HL-60 (cell line): ENCODE results near the gene TCFL5.

Source experiments
- DNase-seq, 2 experiments: peaks; one replicate each; pipeline ENCODE4 v3.0.0-alpha.2; 2010 to 2020; ENCODE audit warnings: low read depth in 1 of 2, low spot score in 1 of 2
- H3K27ac ChIP-seq: fragments of 250-450 bp; sonication (Bioruptor Pico); replicated peaks from 2 replicates; pipeline ENCODE4 v1.5.1; 2020; ENCODE audit warnings: mild to moderate bottlenecking, moderate library complexity
- H3K27me3 ChIP-seq: fragments of 250-450 bp; sonication (Bioruptor Pico); 2 replicates; pipeline ENCODE4 v1.5.1; 2021; ENCODE audit warnings: mild to moderate bottlenecking, moderate library complexity; ENCODE audit not compliant: insufficient read depth, poor library complexity, severe bottlenecking
- H3K4me3 ChIP-seq: replicated peaks from 2 replicates; pipeline ENCODE4 v1.5.1; 2011; ENCODE audit warnings: mild to moderate bottlenecking, control low read depth, low read length; ENCODE audit not compliant: insufficient read depth
- GABPA ChIP-seq: IDR thresholded peaks from 2 replicates; pipeline ENCODE4 v1.6.1; 2012; ENCODE audit warnings: low read depth
- POLR2AphosphoS5 ChIP-seq: IDR thresholded peaks from 2 replicates; pipeline ENCODE4 v1.6.1; 2012; ENCODE audit warnings: low read depth
- SPI1 ChIP-seq: IDR thresholded peaks from 2 replicates; pipeline ENCODE4 v1.6.1; 2012; ENCODE audit warnings: low read depth, mild to moderate bottlenecking, borderline replicate concordance
- TF ChIP-seq, protein P1 (sequence below): IDR thresholded peaks from one replicate; pipeline ENCODE4 v1.5.1; 2011; ENCODE audit warnings: low read length, control low read depth, inconsistent platforms; ENCODE audit not compliant: insufficient read depth
- TF ChIP-seq, protein P2 (sequence below): IDR thresholded peaks from 2 replicates; pipeline ENCODE4 v1.6.1; 2012; ENCODE audit warnings: low read depth; ENCODE audit not compliant: insufficient replicate concordance

Gene TCFL5

DNA sequence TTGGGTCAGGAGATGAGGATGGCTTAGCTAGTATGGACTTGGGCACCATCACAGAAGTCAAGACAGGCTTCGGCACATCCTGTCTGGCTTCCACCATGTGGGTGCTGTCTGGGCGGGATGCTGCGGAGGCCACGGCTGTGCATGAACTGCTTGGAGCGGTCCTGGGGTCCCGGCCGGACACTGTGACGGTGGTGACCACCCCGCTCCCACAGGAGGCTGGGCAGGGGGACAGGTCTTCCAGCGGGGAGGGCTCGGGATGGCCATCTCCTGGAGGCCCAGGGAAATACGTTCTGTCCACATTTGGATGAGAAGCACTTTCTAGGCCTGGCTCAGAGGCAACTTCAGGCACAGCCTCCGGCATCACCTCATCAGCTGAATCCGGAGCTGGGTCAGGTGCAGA is 32.1 kb upstream of the TCFL5 start:
- Histone ChIP-seq H3K27me3 (no peaks in the 10 kb centered on the region), H3K4me3 (no peak overlapping the region), H3K27ac (no peak overlapping the region)
- TF ChIP-seq, protein P1, sequence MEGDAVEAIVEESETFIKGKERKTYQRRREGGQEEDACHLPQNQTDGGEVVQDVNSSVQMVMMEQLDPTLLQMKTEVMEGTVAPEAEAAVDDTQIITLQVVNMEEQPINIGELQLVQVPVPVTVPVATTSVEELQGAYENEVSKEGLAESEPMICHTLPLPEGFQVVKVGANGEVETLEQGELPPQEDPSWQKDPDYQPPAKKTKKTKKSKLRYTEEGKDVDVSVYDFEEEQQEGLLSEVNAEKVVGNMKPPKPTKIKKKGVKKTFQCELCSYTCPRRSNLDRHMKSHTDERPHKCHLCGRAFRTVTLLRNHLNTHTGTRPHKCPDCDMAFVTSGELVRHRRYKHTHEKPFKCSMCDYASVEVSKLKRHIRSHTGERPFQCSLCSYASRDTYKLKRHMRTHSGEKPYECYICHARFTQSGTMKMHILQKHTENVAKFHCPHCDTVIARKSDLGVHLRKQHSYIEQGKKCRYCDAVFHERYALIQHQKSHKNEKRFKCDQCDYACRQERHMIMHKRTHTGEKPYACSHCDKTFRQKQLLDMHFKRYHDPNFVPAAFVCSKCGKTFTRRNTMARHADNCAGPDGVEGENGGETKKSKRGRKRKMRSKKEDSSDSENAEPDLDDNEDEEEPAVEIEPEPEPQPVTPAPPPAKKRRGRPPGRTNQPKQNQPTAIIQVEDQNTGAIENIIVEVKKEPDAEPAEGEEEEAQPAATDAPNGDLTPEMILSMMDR, result no peak
- no peak for TF ChIP-seq POLR2AphosphoS5
- no peak for DNase-seq

DNA sequence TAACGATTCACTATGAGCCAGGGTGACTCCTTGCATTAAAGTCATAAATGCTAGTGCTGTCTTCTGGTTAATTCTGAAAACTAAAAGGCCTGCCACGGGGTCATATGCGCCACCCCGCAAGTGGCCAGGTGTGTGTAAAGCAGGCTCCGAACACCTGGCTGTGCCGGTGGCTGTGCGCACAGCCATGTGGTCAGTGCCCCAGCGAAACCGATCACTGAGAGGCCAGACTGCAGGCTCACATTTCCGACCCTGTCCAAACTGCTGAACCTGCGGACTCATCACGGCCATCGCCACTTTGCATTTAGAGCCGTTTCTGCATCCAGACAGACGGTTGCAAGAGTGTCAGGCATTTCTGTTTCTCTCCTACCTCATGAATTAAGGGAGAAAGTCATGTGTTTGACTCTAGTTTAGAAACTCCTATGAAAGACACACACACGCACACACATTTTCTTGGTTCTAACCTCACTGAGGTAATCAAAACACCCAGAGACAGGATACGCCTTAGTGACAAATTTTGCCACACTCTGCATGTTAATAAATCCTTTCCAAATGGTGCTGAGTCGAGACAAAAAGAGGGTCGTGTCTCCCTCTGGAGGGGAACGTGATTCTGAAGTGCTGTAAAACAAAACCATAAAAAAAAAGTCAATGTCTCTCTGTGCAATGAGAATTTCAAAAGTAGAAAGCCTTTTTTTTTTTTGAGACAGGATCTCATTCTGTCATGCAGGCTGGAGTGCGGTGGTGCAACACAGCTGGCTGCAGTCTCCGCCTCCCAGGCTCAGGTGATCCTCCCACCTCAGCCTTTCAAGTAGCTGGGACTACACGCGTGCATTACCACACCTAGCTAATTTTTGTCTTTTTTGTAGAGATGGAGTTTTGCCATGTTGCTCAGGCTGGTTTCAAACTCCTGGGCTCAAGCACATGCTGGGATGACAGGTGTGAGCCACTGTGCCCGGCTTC is 31.0 kb upstream of the TCFL5 start:
- TF ChIP-seq, protein P2, sequence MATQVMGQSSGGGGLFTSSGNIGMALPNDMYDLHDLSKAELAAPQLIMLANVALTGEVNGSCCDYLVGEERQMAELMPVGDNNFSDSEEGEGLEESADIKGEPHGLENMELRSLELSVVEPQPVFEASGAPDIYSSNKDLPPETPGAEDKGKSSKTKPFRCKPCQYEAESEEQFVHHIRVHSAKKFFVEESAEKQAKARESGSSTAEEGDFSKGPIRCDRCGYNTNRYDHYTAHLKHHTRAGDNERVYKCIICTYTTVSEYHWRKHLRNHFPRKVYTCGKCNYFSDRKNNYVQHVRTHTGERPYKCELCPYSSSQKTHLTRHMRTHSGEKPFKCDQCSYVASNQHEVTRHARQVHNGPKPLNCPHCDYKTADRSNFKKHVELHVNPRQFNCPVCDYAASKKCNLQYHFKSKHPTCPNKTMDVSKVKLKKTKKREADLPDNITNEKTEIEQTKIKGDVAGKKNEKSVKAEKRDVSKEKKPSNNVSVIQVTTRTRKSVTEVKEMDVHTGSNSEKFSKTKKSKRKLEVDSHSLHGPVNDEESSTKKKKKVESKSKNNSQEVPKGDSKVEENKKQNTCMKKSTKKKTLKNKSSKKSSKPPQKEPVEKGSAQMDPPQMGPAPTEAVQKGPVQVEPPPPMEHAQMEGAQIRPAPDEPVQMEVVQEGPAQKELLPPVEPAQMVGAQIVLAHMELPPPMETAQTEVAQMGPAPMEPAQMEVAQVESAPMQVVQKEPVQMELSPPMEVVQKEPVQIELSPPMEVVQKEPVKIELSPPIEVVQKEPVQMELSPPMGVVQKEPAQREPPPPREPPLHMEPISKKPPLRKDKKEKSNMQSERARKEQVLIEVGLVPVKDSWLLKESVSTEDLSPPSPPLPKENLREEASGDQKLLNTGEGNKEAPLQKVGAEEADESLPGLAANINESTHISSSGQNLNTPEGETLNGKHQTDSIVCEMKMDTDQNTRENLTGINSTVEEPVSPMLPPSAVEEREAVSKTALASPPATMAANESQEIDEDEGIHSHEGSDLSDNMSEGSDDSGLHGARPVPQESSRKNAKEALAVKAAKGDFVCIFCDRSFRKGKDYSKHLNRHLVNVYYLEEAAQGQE, result no peak
- TF ChIP-seq POLR2AphosphoS5 (no peak), SPI1 (no peak), GABPA (no peak)
- TF ChIP-seq, protein P1, result no peak
- H3K27me3 ChIP-seq, result no peaks in the 10 kb centered on the region
- H3K27ac ChIP-seq, result no peak overlapping the region
- H3K4me3 ChIP-seq, result no peak overlapping the region
- DNase-seq, result no peak

DNA sequence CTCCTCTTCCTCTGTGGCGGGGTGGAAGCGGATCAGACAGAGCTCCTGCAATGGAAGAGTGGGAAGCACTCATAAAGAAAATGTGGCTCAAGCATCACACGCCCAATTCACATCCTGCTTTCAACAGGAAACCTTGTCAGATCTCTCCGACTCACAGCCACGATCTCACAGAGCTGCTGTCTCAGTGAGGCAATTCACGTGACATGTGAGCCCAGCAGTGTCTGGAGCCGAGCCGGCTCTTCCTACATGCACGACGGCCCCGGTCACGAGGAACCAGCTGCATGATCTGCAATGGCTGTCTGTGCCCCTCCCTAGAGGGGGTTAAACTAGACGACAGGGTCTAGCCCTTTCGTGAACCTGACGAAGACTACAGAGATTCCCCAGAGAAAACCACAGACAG is 29.5 kb upstream of the TCFL5 start:
- no peak overlapping the region for H3K27ac ChIP-seq
- H3K27me3 ChIP-seq, result no peaks in the 10 kb centered on the region
- H3K4me3 ChIP-seq, result no peak overlapping the region
- TF ChIP-seq, protein P1, result no peak
- TF ChIP-seq POLR2AphosphoS5 (no peak), SPI1 (no peak), GABPA (no peak)
- TF ChIP-seq, protein P2, result no peak
- no peak for DNase-seq

DNA sequence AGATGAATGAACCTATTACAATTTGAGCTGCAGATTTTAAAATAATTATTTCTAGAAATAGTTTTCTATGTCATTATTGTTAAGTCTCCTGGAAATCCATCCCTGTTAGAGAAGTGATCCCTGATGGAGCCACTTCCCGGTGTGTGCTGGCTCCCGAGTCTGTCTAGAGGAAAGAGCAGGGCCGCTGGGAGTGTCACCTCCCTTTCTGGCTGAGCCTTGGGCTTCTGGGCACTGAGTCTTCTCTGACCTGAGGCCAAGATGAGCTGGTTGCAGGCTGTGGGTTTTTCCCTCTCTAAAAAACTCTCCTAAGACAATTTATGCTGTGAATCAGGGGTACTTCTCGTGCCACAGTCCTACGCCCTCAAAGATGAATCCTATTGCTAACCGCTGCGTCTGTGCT is 28.8 kb upstream of the TCFL5 start:
- H3K27me3 ChIP-seq, result no peaks in the 10 kb centered on the region
- no peak overlapping the region for H3K27ac ChIP-seq
- DNase-seq, result no peak
- TF ChIP-seq GABPA (no peak), POLR2AphosphoS5 (no peak), SPI1 (no peak)
- TF ChIP-seq, protein P1, result no peak
- TF ChIP-seq, protein P2, result no peak
- H3K4me3 ChIP-seq, result no peak overlapping the region
